KOPT-K1 (cell line): ENCODE measurements around the gene UCN2.
"Not testable (repeated sequence)": the region's sequence is repeated elsewhere in the genome, so short reads cannot be mapped to it uniquely, and the experiment has no call there.

Experiments
- H3K27ac ChIP-seq: fragments of 200-600 bp; sonication (generic); 2 replicates; pipeline ENCODE4 v1.5.1; 2016; ENCODE audit warnings: antibody characterized with exemption, mild to moderate bottlenecking, low read depth, low read length; ENCODE audit not compliant: poor library complexity, severe bottlenecking
- H3K36me3 ChIP-seq: fragments of 200-600 bp; sonication (generic); 2 replicates; pipeline ENCODE4 v1.5.1; 2017; ENCODE audit warnings: antibody characterized with exemption, mild to moderate bottlenecking, low read length, moderate library complexity; ENCODE audit not compliant: insufficient read depth
- H3K9me3 ChIP-seq: fragments of 200-600 bp; sonication (generic); 2 replicates; pipeline ENCODE4 v1.5.1; 2017; ENCODE audit warnings: antibody characterized with exemption, low read length, mild to moderate bottlenecking; ENCODE audit not compliant: insufficient read depth, poor library complexity, severe bottlenecking

UCN2 gene

GRCh38 chr3:48558493-48559134, 5.0 kb downstream of the UCN2 start:
- Histone ChIP-seq H3K9me3 (no peaks in the 10 kb centered on the region), H3K27ac (no peak overlapping the region), H3K36me3 (no peaks in the 10 kb centered on the region)

- no peaks in the 10 kb centered on the region for H3K36me3 ChIP-seq
- peak within 1 kb of the TSS; percentile 58 for H3K27ac ChIP-seq
- H3K9me3 ChIP-seq, result no peaks in the 10 kb centered on the region
Measured at GRCh38 chr3:48556796-48557626, 6.6 kb downstream of the UCN2 start, which contains the start of gene PFKFB4. TSS of gene PFKFB4 (minus strand) at chr3:48556803. CDS start at chr3:48556777, 26 bp downstream.

- Histone ChIP-seq H3K36me3 (no peaks in the 10 kb centered on the region), H3K9me3 (no peaks in the 10 kb centered on the region), H3K27ac (peak overlapping the region; percentile 58)
Measured at GRCh38 chr3:48555949-48556795, 7.4 kb downstream of the UCN2 start.

DNA sequence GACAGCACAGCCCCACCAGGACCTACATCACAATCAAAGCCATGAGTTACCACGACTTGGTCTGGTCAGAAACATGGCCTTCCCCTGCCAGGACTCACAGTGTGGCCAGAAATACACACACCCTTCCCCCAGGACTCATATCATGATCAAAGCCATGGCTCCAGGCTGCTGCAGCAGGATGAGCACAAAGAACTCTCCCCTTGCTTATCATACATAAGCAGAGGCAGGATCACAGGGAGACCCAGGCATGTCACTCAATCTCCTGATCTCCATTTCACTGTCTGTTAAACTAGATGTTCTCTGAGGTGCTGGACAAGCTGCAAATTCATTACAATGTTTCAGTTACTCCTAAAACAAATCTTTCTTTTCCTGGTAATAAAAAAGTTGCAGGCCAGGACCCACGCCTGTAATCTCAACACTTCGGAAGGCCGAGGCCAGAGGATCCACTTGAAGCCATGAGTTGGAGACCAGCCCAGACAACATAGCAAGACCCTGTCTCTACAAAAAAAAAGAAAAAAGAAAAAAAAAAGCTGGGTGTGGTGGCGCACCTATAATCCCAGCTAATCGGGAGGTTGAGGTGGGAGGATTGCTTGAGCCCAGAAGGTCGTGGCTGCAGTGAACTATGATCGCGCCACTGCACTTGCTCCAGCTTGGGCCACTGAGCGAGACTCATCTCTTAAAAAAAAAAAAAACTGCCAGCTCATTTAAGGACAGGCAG, 8.2 kb downstream of the UCN2 start:
- H3K27ac ChIP-seq, result no peak overlapping the region
- H3K9me3 ChIP-seq, result no peaks in the 10 kb centered on the region
- H3K36me3 ChIP-seq, result no peaks in the 10 kb centered on the region

DNA sequence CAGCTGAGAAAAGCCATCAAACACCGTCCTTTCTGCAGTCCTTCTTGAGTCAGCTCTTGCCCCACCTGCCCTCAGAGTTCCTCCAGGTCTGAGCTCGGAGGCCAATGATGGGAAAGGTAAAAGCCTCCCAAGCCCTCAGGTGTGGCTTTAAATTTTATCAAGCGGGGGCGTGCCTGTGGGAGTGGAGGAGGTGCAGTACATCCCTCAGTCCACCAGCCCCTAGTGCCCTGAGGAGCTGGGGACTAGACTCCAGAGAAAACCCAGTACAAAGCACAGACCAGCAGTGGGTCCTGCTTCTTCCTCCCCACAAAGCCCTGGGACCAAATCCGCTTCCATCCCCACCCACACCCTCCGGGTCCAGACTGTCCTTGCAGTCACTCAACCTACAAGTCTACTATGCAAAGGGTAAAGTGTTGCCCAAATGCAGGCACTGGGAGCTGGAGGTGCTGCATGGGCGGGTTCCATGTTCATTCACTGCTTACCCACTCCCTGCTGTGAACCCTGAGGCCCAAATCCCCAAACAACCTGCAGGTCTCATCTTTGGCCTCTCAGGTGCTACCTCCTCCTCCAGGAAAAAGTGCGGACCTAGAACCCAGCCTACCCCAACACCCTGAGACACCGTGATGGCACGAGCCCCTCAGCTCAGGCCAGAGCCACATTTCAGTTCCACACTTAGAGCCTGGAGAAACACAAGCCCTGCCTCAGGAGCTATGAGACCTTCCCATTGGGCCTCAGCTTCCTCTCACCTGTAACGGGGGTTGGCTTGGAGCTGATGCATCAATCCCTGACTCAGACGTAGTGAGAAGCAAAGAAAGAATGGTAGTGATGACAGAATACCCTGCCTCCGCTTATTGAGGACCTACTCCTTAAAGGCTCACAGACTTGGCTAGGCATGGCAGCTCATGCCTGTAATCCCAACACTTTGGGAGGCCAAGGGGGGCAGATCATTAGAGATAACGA, 9.4 kb downstream of the UCN2 start:
- Histone ChIP-seq H3K36me3 (no peaks in the 10 kb centered on the region), H3K27ac (no peak overlapping the region), H3K9me3 (no peaks in the 10 kb centered on the region)

- Histone ChIP-seq H3K9me3 (no peaks in the 10 kb centered on the region), H3K36me3 (no peaks in the 10 kb centered on the region), H3K27ac (no peak overlapping the region)
Measured at GRCh38 chr3:48553361-48553760, 10.2 kb downstream of the UCN2 start.

- no peak overlapping the region for H3K27ac ChIP-seq
- H3K9me3 ChIP-seq, result no peaks in the 10 kb centered on the region
- H3K36me3 ChIP-seq, result peaks cover 8% of the 10 kb centered on the region
Measured at GRCh38 chr3:48552111-48552951, 11.2 kb downstream of the UCN2 start.

DNA sequence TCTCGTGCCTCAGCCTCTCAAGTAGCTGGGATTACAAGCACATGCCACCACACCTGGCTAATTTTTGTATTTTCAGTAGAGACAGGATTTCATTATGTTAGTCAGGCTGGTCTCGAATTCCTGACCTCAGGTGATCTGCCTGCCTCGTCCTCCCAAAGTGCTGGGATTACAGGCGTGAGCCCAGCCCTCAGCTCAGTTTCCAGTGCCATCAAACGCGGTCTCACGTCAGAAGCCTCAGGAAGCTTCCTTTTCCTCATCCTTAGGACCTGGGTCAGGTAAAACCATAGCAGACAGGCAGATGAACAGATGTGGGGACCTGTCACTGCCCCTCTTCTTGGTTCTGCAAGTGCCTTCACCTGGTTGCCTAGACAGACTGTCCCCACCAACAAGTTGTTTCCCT, 11.9 kb downstream of the UCN2 start:
- H3K36me3 ChIP-seq, result peaks cover 15% of the 10 kb centered on the region
- not testable (repeated sequence) for H3K9me3 ChIP-seq, H3K27ac ChIP-seq

- Histone ChIP-seq H3K36me3 (peaks cover 21% of the 10 kb centered on the region), H3K9me3 (no peaks in the 10 kb centered on the region), H3K27ac (no peak overlapping the region)
Measured at GRCh38 chr3:48548729-48549705, 14.6 kb downstream of the UCN2 start.

DNA sequence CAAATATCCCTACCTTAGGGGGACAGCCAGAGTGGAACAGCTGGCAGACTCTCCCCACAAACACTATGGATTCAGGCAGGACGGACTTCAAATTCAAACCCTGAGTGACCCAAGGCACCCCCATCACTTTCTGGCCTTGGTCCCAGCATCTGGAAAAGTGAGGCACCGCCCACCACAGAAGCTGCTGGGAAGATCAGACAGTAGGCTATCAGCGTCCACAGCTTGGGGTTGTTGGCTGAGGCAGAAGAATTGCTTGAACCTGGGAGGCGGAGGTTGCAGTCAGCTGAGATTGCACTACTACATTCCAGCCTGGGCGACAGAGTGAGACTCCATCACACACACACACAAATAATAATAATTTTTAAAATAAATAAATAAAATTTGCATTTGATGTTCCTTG, 15.5 kb downstream of the UCN2 start:
- H3K36me3 ChIP-seq, result peaks cover 21% of the 10 kb centered on the region
- H3K27ac ChIP-seq, result no peak overlapping the region
- no peaks in the 10 kb centered on the region for H3K9me3 ChIP-seq

- Histone ChIP-seq H3K36me3 (peaks cover 21% of the 10 kb centered on the region), H3K27ac (no peak overlapping the region), H3K9me3 (no peaks in the 10 kb centered on the region)
Measured at GRCh38 chr3:48546203-48546829, 17.3 kb downstream of the UCN2 start.

- no peak overlapping the region for H3K27ac ChIP-seq
- H3K9me3 ChIP-seq, result no peaks in the 10 kb centered on the region
- peaks cover 21% of the 10 kb centered on the region for H3K36me3 ChIP-seq
Measured at GRCh38 chr3:48544141-48544540, 19.4 kb downstream of the UCN2 start.
